Measurements from ENCODE around the gene TCF12. TPM values are rescaled to one million over a fixed set of nuclear protein-coding genes. Genes with fewer than 3 reads are reported as not detected.
A peak's percentile ranks its signal among the peaks of the same experiment; 100 is the strongest.

TCF12 gene
- total and polyA plus RNA-seq, 2 donors (not counting 3 experiments of a cell fraction or from before 2014, with no cell fraction given): 72.1 to 133 TPM

DNA sequence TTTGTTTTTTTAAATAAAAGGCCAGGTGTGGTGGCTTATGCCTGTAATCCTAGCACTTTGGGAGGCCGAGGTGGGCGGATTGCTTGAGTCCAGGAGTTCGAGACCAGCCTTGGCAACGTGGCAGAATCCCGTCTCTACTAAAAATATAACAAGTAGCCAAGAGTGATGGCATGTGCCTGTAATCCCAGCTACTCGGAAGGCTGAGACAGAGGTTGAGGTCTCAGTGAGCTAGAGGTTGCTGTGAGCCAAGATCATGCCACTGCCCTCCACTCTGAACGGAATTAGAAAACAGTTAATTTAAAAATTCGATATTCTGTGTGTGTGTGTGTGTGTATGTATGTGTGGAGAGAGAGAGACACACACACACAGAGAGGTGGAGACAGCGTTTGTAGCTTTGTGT, 58.8 kb downstream of the TCF12 start:
- DNase-seq (ENCODE audit: low read depth, low spot score) (no peak), FAIRE-seq (no peak)
- H3K79me2 ChIP-seq (ENCODE audit: control insufficient read depth, insufficient read depth, low read length): peaks cover 90% of the 10 kb centered on the region
- no peak overlapping the region for H3K9ac ChIP-seq (replicated peaks; ENCODE audit: extremely low read depth, insufficient read depth, low read length)
- no peak overlapping the region for H3K4me3 ChIP-seq (replicated peaks in 1 of 3; ENCODE audit: insufficient read depth in 1 of 3, low read depth in 1 of 3, low read length in 3 of 3)
- H3K27ac ChIP-seq (ENCODE audit: insufficient read depth, low read depth, low read length): no peak overlapping the region
- no peaks in the 10 kb centered on the region for H3K9me1 ChIP-seq (replicated peaks; ENCODE audit: control insufficient read depth, extremely low read depth, insufficient read depth, low read length)
- no peaks in the 10 kb centered on the region for H3K27me3 ChIP-seq (ENCODE audit: control insufficient read depth in 2 of 2, insufficient read depth in 2 of 2, low read length in 2 of 2)
- no peaks in the 10 kb centered on the region for H3K36me3 ChIP-seq (ENCODE audit: control insufficient read depth in 2 of 2, extremely low read depth in 1 of 2, insufficient read depth in 2 of 2, low read length in 2 of 2)
- peaks cover 11% of the 10 kb centered on the region for H4K20me1 ChIP-seq (replicated peaks; ENCODE audit: control insufficient read depth, extremely low read depth, insufficient read depth, low read length)
- BruUV-seq (replicated peaks): no TSS peak
- no peaks in the 10 kb centered on the region for H3K9me3 ChIP-seq (replicated peaks; ENCODE audit: control insufficient read depth, insufficient read depth, low read length)
- TF ChIP-seq, protein P1, sequence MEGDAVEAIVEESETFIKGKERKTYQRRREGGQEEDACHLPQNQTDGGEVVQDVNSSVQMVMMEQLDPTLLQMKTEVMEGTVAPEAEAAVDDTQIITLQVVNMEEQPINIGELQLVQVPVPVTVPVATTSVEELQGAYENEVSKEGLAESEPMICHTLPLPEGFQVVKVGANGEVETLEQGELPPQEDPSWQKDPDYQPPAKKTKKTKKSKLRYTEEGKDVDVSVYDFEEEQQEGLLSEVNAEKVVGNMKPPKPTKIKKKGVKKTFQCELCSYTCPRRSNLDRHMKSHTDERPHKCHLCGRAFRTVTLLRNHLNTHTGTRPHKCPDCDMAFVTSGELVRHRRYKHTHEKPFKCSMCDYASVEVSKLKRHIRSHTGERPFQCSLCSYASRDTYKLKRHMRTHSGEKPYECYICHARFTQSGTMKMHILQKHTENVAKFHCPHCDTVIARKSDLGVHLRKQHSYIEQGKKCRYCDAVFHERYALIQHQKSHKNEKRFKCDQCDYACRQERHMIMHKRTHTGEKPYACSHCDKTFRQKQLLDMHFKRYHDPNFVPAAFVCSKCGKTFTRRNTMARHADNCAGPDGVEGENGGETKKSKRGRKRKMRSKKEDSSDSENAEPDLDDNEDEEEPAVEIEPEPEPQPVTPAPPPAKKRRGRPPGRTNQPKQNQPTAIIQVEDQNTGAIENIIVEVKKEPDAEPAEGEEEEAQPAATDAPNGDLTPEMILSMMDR (IDR thresholded peaks at IDR 0.05; ENCODE audit: extremely low read depth in 1 of 2, insufficient read depth in 1 of 2, low read depth in 1 of 2, low read length in 2 of 2): no peak
- TF ChIP-seq GATA2 (IDR thresholded peaks at IDR 0.05; ENCODE audit: insufficient read depth, insufficient read length, low read depth, low read length): no peak
- peaks cover 22% of the 10 kb centered on the region for H3K4me1 ChIP-seq (ENCODE audit: control insufficient read depth, extremely low read depth, insufficient read depth, low read length)
- dilution Hi-C loops (cut with MboI; ENCODE audit: extremely low pct_ligation_motif_present, low sequenced_read_pairs) (no loop called here), intact Hi-C loops (cut with micrococcal nuclease) (no loop called here)
- no peak overlapping the region for H3K4me2 ChIP-seq (ENCODE audit: insufficient read depth, low read length)
- CTCF ChIA-PET: interaction anchor here (1.0 kb wide), 1 partner anchor 28 kb away, joined by 3 read pairs; no protein-coding TSS in a partner anchor
- POLR2A ChIA-PET: no interaction called here
- H2AFZ ChIP-seq (ENCODE audit: low read depth, low read length): no peak overlapping the region

- Histone ChIP-seq H4K20me1 (replicated peaks; ENCODE audit: control insufficient read depth, extremely low read depth, insufficient read depth, low read length) (peaks cover 11% of the 10 kb centered on the region), H3K4me1 (ENCODE audit: control insufficient read depth, extremely low read depth, insufficient read depth, low read length) (peaks cover 35% of the 10 kb centered on the region), H3K79me2 (ENCODE audit: control insufficient read depth, insufficient read depth, low read length) (peaks cover 85% of the 10 kb centered on the region), H3K4me3 (replicated peaks in 1 of 3; ENCODE audit: insufficient read depth in 1 of 3, low read depth in 1 of 3, low read length in 3 of 3) (no peak overlapping the region), H3K9me3 (replicated peaks; ENCODE audit: control insufficient read depth, insufficient read depth, low read length) (no peaks in the 10 kb centered on the region), H3K9ac (replicated peaks; ENCODE audit: extremely low read depth, insufficient read depth, low read length) (no peak overlapping the region), H3K27me3 (ENCODE audit: control insufficient read depth in 2 of 2, insufficient read depth in 2 of 2, low read length in 2 of 2) (no peaks in the 10 kb centered on the region), H3K27ac (ENCODE audit: insufficient read depth, low read depth, low read length) (no peak overlapping the region), H2AFZ (ENCODE audit: low read depth, low read length) (no peak overlapping the region), H3K36me3 (ENCODE audit: control insufficient read depth in 2 of 2, extremely low read depth in 1 of 2, insufficient read depth in 2 of 2, low read length in 2 of 2) (no peaks in the 10 kb centered on the region), H3K9me1 (replicated peaks; ENCODE audit: control insufficient read depth, extremely low read depth, insufficient read depth, low read length) (no peaks in the 10 kb centered on the region), H3K4me2 (ENCODE audit: insufficient read depth, low read length) (peak overlapping the region; percentile 47)
- TF ChIP-seq MYC (IDR thresholded peaks at IDR 0.05; ENCODE audit: low read depth, low read length): no peak
- ChIA-PET CTCF (interaction anchor here (0.6 to 1.0 kb wide), 3 partner anchors 17 to 156 kb away, joined by 3 read pairs; no protein-coding TSS in a partner anchor), POLR2A (no interaction called here)
- dilution Hi-C loops (cut with MboI; ENCODE audit: extremely low pct_ligation_motif_present, low sequenced_read_pairs) (no loop called here), intact Hi-C loops (cut with micrococcal nuclease) (no loop called here)
- peak; percentile 19 for DNase-seq (ENCODE audit: low read depth, low spot score)
- peak; percentile 4 for FAIRE-seq
- no TSS peak for BruUV-seq (replicated peaks)
These were observed 60.6 kb downstream of the TCF12 start for GRCh38 chr15:56978898-56979662.
